Thoracic aorta (tissue), 2 donors: ENCODE data around the gene HYAL4. TPM values are rescaled to one million over a fixed set of nuclear protein-coding genes. Genes with fewer than 3 reads are reported as not detected.
"Not testable (repeated sequence)": the region's sequence is repeated elsewhere in the genome, so short reads cannot be mapped to it uniquely, and the experiment has no call there.

Experiments
- ATAC-seq: fragments of 150-250 bp; one replicate; pipeline ENCODE4 v1.8.0; 2017; ENCODE audit warnings: low read depth; ENCODE audit not compliant: insufficient number of reproducible peaks, low FRiP score
- DNase-seq: peaks from one replicate; pipeline ENCODE4 v3.0.0-alpha.2; 2020; ENCODE audit warnings: low spot score
- H3K27ac ChIP-seq, 2 donors: fragments of 200-600 bp; sonication (generic); 1 replicate in 1 of 2; 2 replicates in 1 of 2; pipeline ENCODE4 v1.5.1; 2016; ENCODE audit warnings: mild to moderate bottlenecking in 2 of 2, moderate library complexity in 2 of 2
- H3K27me3 ChIP-seq: fragments of 200-600 bp; sonication (generic); replicated peaks from 2 replicates; pipeline ENCODE4 v1.6.0; 2016; ENCODE audit warnings: mild to moderate bottlenecking; ENCODE audit not compliant: insufficient read depth
- H3K36me3 ChIP-seq: fragments of 200-600 bp; sonication (generic); one replicate; pipeline ENCODE4 v1.5.1; 2016
- H3K4me1 ChIP-seq, 2 donors: fragments of 200-600 bp; sonication (generic); 1 replicate in 1 of 2; 2 replicates in 1 of 2; pipeline versions ENCODE4 v1.5.1 to v1.6.0; 2016; ENCODE audit warnings: low read depth in 2 of 2, mild to moderate bottlenecking in 1 of 2; ENCODE audit not compliant: control insufficient read depth in 1 of 2
- H3K4me3 ChIP-seq: fragments of 200-600 bp; sonication (generic); 2 replicates; pipeline ENCODE4 v1.5.1; 2016; ENCODE audit warnings: mild to moderate bottlenecking
- H3K9me3 ChIP-seq: fragments of 200-600 bp; sonication (generic); 2 replicates; pipeline ENCODE4 v1.5.1; 2016
- CTCF ChIP-seq: fragments of 200-600 bp; sonication (generic); IDR thresholded peaks from one replicate; pipeline ENCODE4 v1.5.1; 2019; ENCODE audit warnings: antibody characterized with exemption
- total RNA-seq, 2 donors: library from RNA; depleted of rRNA; stranded (reverse); fragments of >200 nt; gene quantifications; one replicate each; pipeline versions ENCODE4 v1.1.0 to v1.2.3, GENCODE V29; 2016

The HYAL4 gene
- total RNA-seq, 2 donors from 2014 or later = not detected

DNA sequence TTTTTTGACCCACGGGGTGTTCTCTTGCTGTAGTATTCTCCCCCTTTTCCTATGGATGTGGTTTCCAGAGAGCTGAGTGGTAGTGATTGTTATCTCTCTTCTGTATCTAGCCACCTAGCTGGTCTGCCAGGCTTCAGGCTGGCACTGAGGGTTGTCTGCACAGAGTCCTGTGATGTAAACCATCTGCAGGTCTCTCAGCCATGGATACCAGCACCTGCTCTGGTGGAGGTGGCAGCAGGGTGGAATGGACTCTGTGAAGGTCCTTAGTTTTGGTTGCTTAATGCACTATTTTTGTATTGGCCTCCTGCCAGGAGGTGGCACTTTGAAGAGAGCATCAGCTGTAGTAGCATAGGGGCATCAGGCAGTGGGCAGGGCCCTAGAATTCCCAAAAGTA, 851 bp downstream of the HYAL4 start:
- Histone ChIP-seq H3K27me3 (no peaks in the 10 kb centered on the region), H3K27ac (no peak overlapping the region), H3K4me1 (peaks cover 0 to 19% of the 10 kb centered on the region in 2 donors), H3K4me3 (no peak overlapping the region), H3K36me3 (no peaks in the 10 kb centered on the region), H3K9me3 (no peaks in the 10 kb centered on the region)
- ATAC-seq = no peak
- no peak for DNase-seq
- no peak for TF ChIP-seq CTCF

- no peak overlapping the region for H3K27ac ChIP-seq
- ATAC-seq = no peak
These were observed 1.4 kb downstream of the HYAL4 start for GRCh38 chr7:123846217-123846891.

GRCh38 chr7:123847868-123848267, 2.9 kb downstream of the HYAL4 start:
- H3K4me3 ChIP-seq = no peak overlapping the region
- H3K36me3 ChIP-seq = no peaks in the 10 kb centered on the region
- no peak overlapping the region for H3K27ac ChIP-seq
- H3K4me1 ChIP-seq = peaks cover 0 to 19% of the 10 kb centered on the region in 2 donors
- H3K27me3 ChIP-seq = no peaks in the 10 kb centered on the region
- TF ChIP-seq CTCF = no peak
- DNase-seq (no peak), ATAC-seq (no peak)
- no peaks in the 10 kb centered on the region for H3K9me3 ChIP-seq

More at GRCh38 chr7:123846217-123846891, 1.4 kb downstream of the HYAL4 start:
- Histone ChIP-seq H3K9me3 (no peaks in the 10 kb centered on the region), H3K4me1 (peaks cover 0 to 19% of the 10 kb centered on the region in 2 donors), H3K4me3 (no peak overlapping the region), H3K27me3 (no peaks in the 10 kb centered on the region), H3K36me3 (no peaks in the 10 kb centered on the region)
- TF ChIP-seq CTCF = no peak
- no peak for DNase-seq

- Histone ChIP-seq H3K36me3 (no peaks in the 10 kb centered on the region), H3K27ac (no peak overlapping the region), H3K27me3 (no peaks in the 10 kb centered on the region), H3K4me3 (no peak overlapping the region), H3K9me3 (no peaks in the 10 kb centered on the region), H3K4me1 (peaks cover 0 to 19% of the 10 kb centered on the region in 2 donors)
- no peak for ATAC-seq
- no peak for TF ChIP-seq CTCF
- no peak for DNase-seq
These were observed 4.9 kb downstream of the HYAL4 start for GRCh38 chr7:123849855-123850254.

DNA sequence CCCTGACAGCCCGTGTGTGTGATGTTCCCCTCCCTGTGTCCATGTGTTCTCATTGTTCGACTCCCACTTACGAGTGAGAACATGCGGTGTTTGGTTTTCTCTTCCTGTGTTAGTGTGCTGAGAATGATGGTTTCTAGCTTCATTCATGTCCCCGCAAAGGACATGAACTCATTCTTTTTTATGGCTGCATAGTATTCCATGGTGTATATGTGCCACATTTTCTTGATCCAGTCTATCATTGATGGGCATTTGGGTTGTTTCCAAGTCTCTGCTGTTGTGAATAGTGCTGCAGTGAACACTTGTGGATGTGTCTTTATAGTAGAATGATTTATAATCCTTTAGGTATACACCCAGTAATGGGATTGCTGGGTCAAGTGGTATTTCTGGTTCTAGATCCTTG, 6.4 kb downstream of the HYAL4 start:
- not testable (repeated sequence) for DNase-seq, ATAC-seq, H3K9me3 ChIP-seq, H3K4me3 ChIP-seq, H3K27me3 ChIP-seq, H3K4me1 ChIP-seq, H3K36me3 ChIP-seq, H3K27ac ChIP-seq

DNA sequence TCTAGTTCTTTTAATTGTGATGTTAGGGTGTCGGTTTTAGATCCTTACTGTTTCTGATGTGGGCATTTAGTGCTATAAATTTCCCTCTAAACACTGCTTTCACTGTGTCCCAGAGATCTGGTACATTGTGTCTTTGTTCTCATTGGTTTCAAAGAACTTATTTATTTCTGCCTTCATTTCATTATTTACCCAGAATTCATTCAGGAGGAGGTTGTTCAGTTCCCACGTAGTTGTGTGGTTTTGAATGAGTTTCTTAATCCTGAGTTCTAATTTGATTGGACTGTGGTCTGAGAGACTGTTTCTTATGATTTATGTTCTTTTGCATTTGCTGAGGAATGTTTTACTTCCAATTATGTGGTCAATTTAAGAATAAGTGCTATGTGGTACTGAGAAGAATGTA, 9.3 kb downstream of the HYAL4 start:
- not testable (repeated sequence) for DNase-seq, H3K27ac ChIP-seq, H3K36me3 ChIP-seq, ATAC-seq, H3K27me3 ChIP-seq, H3K4me1 ChIP-seq, H3K4me3 ChIP-seq, H3K9me3 ChIP-seq

- H3K4me1 ChIP-seq, ATAC-seq: not testable (repeated sequence)
These were observed 11.5 kb downstream of the HYAL4 start for GRCh38 chr7:123856428-123856827.

More at GRCh38 chr7:123856428-123856827, 11.5 kb downstream of the HYAL4 start:
- not testable (repeated sequence) for H3K36me3 ChIP-seq, DNase-seq, H3K9me3 ChIP-seq, H3K27me3 ChIP-seq, H3K27ac ChIP-seq, H3K4me3 ChIP-seq
